ENCODE data around the gene HSD17B14.

- TF ChIP-seq CTCF (conservative IDR thresholded peaks at IDR 0.05 in 1 of 2, IDR thresholded peaks at IDR 0.05 in 1 of 2; ENCODE audit: low read depth in 1 of 2, low read length in 2 of 2), result no peak
- TF ChIP-seq EZH2 (IDR thresholded peaks at IDR 0.05; ENCODE audit: low read length, missing control alignments), result no peak
Observed at GRCh38 chr19:48795685-48796070, 40.6 kb downstream of the HSD17B14 start.
